ENCODE data around the gene PSORS1C2. TPM values are rescaled to one million over a fixed set of nuclear protein-coding genes. Genes with fewer than 3 reads are reported as not detected.

Gene PSORS1C2
- total RNA-seq, 1 experiment from 2014 or later, result 0.33 TPM

- peaks cover 11% of the 10 kb centered on the region for H3K27me3 Mint-ChIP-seq (ENCODE audit: low read depth)
- H3K4ac ChIP-seq (ENCODE audit: low read depth, low read length), result no peak within 1 kb of the TSS
- no peaks in the 10 kb centered on the region for H3K36me3 Mint-ChIP-seq (ENCODE audit: insufficient read depth in 1 of 3, low read depth in 3 of 3)
- no peak within 1 kb of the TSS for H2BK12ac ChIP-seq (ENCODE audit: insufficient read length, low read depth, low read length)
- no peak within 1 kb of the TSS for H3K23ac ChIP-seq (ENCODE audit: insufficient read length, low read depth, low read length)
- no peaks in the 10 kb centered on the region for H4K20me1 ChIP-seq (ENCODE audit: control insufficient read depth, insufficient read depth, insufficient read length)
- no peak within 1 kb of the TSS for H2BK20ac ChIP-seq (ENCODE audit: low read depth, low read length, poor library complexity, severe bottlenecking)
- H3K79me2 ChIP-seq (ENCODE audit: insufficient read depth, low read length), result no peaks in the 10 kb centered on the region
- no peaks in the 10 kb centered on the region for H3K23me2 ChIP-seq (ENCODE audit: insufficient read length, low read depth, low read length, poor library complexity, severe bottlenecking)
- H3K27ac ChIP-seq (ENCODE audit: insufficient read length, low read depth, low read length), result no peak within 1 kb of the TSS
- H2AFZ ChIP-seq (ENCODE audit: low read length), result no peak within 1 kb of the TSS
- no peak within 1 kb of the TSS for H3K4me2 ChIP-seq (ENCODE audit: insufficient read depth, insufficient read length, low read length)
- no peak within 1 kb of the TSS for H3K56ac ChIP-seq (ENCODE audit: insufficient read length, low read depth, low read length)
- H3K4me3 Mint-ChIP-seq, result no peak within 1 kb of the TSS
- peak within 1 kb of the TSS in 1 of 3 experiments; percentile 55; a peak in 1 of 7 replicates for H3K27ac Mint-ChIP-seq
- peaks cover 18% of the 10 kb centered on the region in 2 experiments for H3K4me1 Mint-ChIP-seq
- H3T11ph ChIP-seq (ENCODE audit: low read length), result no peak within 1 kb of the TSS
- no CpG with 5 or more reads among the region's 26 CpGs for WGBS (ENCODE audit: extremely low coverage, insufficient read length, low lambda C conversion rate)
- no peak within 1 kb of the TSS for H2BK15ac ChIP-seq (ENCODE audit: low read depth, low read length)
- no peak within 1 kb of the TSS for H4K5ac ChIP-seq (ENCODE audit: insufficient read length, low read depth, low read length)
- DNase-seq, result no peak
- no peak within 1 kb of the TSS for H4K91ac ChIP-seq (ENCODE audit: insufficient read length, low read depth, low read length)
- no peak within 1 kb of the TSS for H3K18ac ChIP-seq (ENCODE audit: insufficient read length, low read depth, low read length)
- H3K9ac ChIP-seq (ENCODE audit: extremely low read depth, insufficient read length, low read length), result no peak within 1 kb of the TSS
- no peaks in the 10 kb centered on the region for H3K27me3 ChIP-seq (ENCODE audit: insufficient read depth, low read length)
- H3K9me3 Mint-ChIP-seq, result no peaks in the 10 kb centered on the region
- no peak within 1 kb of the TSS for H4K8ac ChIP-seq (replicated peaks; ENCODE audit: insufficient read length, low read depth, low read length)
- no peak within 1 kb of the TSS for H2AK5ac ChIP-seq (ENCODE audit: insufficient read length, low read length)
- no peak within 1 kb of the TSS for H2BK5ac ChIP-seq (ENCODE audit: insufficient read length, low read length)
- no peaks in the 10 kb centered on the region for H3K79me1 ChIP-seq (ENCODE audit: insufficient read depth, low read depth, low read length, poor library complexity, severe bottlenecking)
- TF ChIP-seq CTCF (conservative IDR thresholded peaks at IDR 0.05), result no peak
- H3K14ac ChIP-seq (ENCODE audit: insufficient read depth, low read length), result no peak within 1 kb of the TSS; the same call in 1 of the 2 replicates
- H3K9me3 ChIP-seq (ENCODE audit: control insufficient read depth, low read depth, low read length), result no peaks in the 10 kb centered on the region
- no peaks in the 10 kb centered on the region for H3K4me1 ChIP-seq (ENCODE audit: insufficient read depth, low read length)
- no peak within 1 kb of the TSS for H2BK120ac ChIP-seq (ENCODE audit: low read depth, low read length, poor library complexity, severe bottlenecking)
Measured at GRCh38 chr6:31120151-31120915, 18.5 kb downstream of the PSORS1C2 start, which contains the start of gene CDSN. TSS of gene CDSN (minus strand) at chr6:31120446. CDS start at chr6:31120419, 27 bp downstream.
